BLaER1 treated with 17β-estradiol and CSF1 and Interleukin-3, amounts not matched to agents 10 nM and 100 nM (cell line): ENCODE data around the gene SALL2.
A peak's percentile ranks its signal among the peaks of the same experiment; 100 is the strongest.

ENCODE experiments used
- H3K27ac ChIP-seq, 11 experiments: shearing (Covaris generic); formaldehyde crosslinking; 2 replicates each; pipeline ENCODE4 v1.8.1; 2022
- H3K27me3 ChIP-seq, 11 experiments: shearing (Covaris generic); formaldehyde crosslinking; 2 replicates each; pipeline ENCODE4 v1.8.1; 2022
- H3K36me3 ChIP-seq, 11 experiments: shearing (Covaris generic); formaldehyde crosslinking; 2 replicates each; pipeline ENCODE4 v1.8.1; 2022
- H3K4me1 ChIP-seq, 10 experiments: shearing (Covaris generic); formaldehyde crosslinking; 2 replicates each; pipeline ENCODE4 v1.8.1; 2022
- H3K4me2 ChIP-seq, 11 experiments: shearing (Covaris generic); formaldehyde crosslinking; 2 replicates each; pipeline ENCODE4 v1.8.1; 2022
- H3K4me3 ChIP-seq, 10 experiments: shearing (Covaris generic); formaldehyde crosslinking; 2 replicates each; pipeline ENCODE4 v1.8.1; 2022
- H3K9ac ChIP-seq, 11 experiments: shearing (Covaris generic); formaldehyde crosslinking; 2 replicates each; pipeline ENCODE4 v1.8.1; 2022
- H3K9me3 ChIP-seq, 11 experiments: shearing (Covaris generic); formaldehyde crosslinking; replicated peaks in 1 of 11; 2 replicates each; pipeline ENCODE4 v1.8.1; 2022
- H4K20me1 ChIP-seq, 11 experiments: shearing (Covaris generic); formaldehyde crosslinking; 2 replicates each; pipeline ENCODE4 v1.8.1; 2022
- Cebpa-rat ChIP-seq, 11 experiments: shearing (Covaris generic); IDR thresholded peaks; 2 replicates each; pipeline ENCODE4 v1.8.1; 2022

Gene SALL2

GRCh38 chr14:21543963-21544362 lies 17.8 kb upstream of the SALL2 start:
- Histone ChIP-seq H3K9ac (no peak overlapping the region), H3K9me3 (no peaks in the 10 kb centered on the region), H3K4me1 (no peaks in the 10 kb centered on the region; a peak in 1 of 20 replicates), H4K20me1 (no peaks in the 10 kb centered on the region), H3K27ac (no peak overlapping the region), H3K27me3 (0 out of 22 replicates have a peak, but pooled peaks cover 0 to 3% (median 0%) of the 10 kb centered on the region in 11 experiments), H3K4me3 (no peak overlapping the region), H3K36me3 (no peaks in the 10 kb centered on the region), H3K4me2 (no peak overlapping the region)
- no peak for TF ChIP-seq Cebpa-rat (IDR thresholded peaks at IDR 0.05)

- TF ChIP-seq Cebpa-rat (IDR thresholded peaks at IDR 0.05) = no peak
- H3K27ac ChIP-seq = no peak overlapping the region
- H3K36me3 ChIP-seq = no peaks in the 10 kb centered on the region
- H3K4me3 ChIP-seq = no peak overlapping the region
- H3K4me1 ChIP-seq = no peaks in the 10 kb centered on the region; a peak in 1 of 20 replicates
- no peaks in the 10 kb centered on the region for H4K20me1 ChIP-seq
- no peak overlapping the region for H3K9ac ChIP-seq
- H3K9me3 ChIP-seq = no peaks in the 10 kb centered on the region
- H3K27me3 ChIP-seq = peaks cover 0 to 6% (median under 1%) of the 10 kb centered on the region in 11 experiments; a peak in 2 of 22 replicates
- no peak overlapping the region for H3K4me2 ChIP-seq
Measured at GRCh38 chr14:21543521-21543960, 17.4 kb upstream of the SALL2 start.

- Histone ChIP-seq H3K4me1 (no peaks in the 10 kb centered on the region; a peak in 1 of 20 replicates), H3K9me3 (no peaks in the 10 kb centered on the region), H3K27ac (no peak overlapping the region), H3K36me3 (no peaks in the 10 kb centered on the region), H3K9ac (no peak overlapping the region), H3K4me3 (no peak overlapping the region), H4K20me1 (no peaks in the 10 kb centered on the region), H3K4me2 (no peak overlapping the region), H3K27me3 (peaks cover 9 to 25% (median 19%) of the 10 kb centered on the region in 11 experiments)
- no peak for TF ChIP-seq Cebpa-rat (IDR thresholded peaks at IDR 0.05)
Measured at GRCh38 chr14:21541413-21542074, 15.4 kb upstream of the SALL2 start.

GRCh38 chr14:21539189-21539940 lies 13.2 kb upstream of the SALL2 start:
- Histone ChIP-seq H3K36me3 (no peaks in the 10 kb centered on the region), H4K20me1 (no peaks in the 10 kb centered on the region), H3K27ac (no peak overlapping the region), H3K4me1 (peaks cover 0 to 5% (median 0%) of the 10 kb centered on the region in 10 experiments; a peak in 1 of 20 replicates), H3K9me3 (no peaks in the 10 kb centered on the region), H3K27me3 (peaks cover 20 to 43% (median 34%) of the 10 kb centered on the region in 11 experiments), H3K4me3 (no peak overlapping the region), H3K4me2 (no peak overlapping the region), H3K9ac (no peak overlapping the region)
- TF ChIP-seq Cebpa-rat (IDR thresholded peaks at IDR 0.05) = no peak

GRCh38 chr14:21537090-21537424 lies 10.9 kb upstream of the SALL2 start:
- Histone ChIP-seq H3K4me1 (peaks cover 0 to 5% (median 0%) of the 10 kb centered on the region in 10 experiments; a peak in 1 of 20 replicates), H3K9ac (no peak overlapping the region), H3K9me3 (no peaks in the 10 kb centered on the region), H3K27ac (no peak overlapping the region), H3K36me3 (no peaks in the 10 kb centered on the region), H3K4me3 (no peak overlapping the region), H4K20me1 (no peaks in the 10 kb centered on the region), H3K27me3 (peaks cover 20 to 43% (median 34%) of the 10 kb centered on the region in 11 experiments), H3K4me2 (no peak overlapping the region)
- TF ChIP-seq Cebpa-rat (IDR thresholded peaks at IDR 0.05) = no peak

- no peak for TF ChIP-seq Cebpa-rat (IDR thresholded peaks at IDR 0.05)
- no peak overlapping the region for H3K4me3 ChIP-seq
- H3K27ac ChIP-seq = no peak overlapping the region
- no peaks in the 10 kb centered on the region for H4K20me1 ChIP-seq
- no peak overlapping the region for H3K4me2 ChIP-seq
- peaks cover 20 to 43% (median 34%) of the 10 kb centered on the region in 11 experiments for H3K27me3 ChIP-seq
- H3K9me3 ChIP-seq = no peaks in the 10 kb centered on the region
- no peaks in the 10 kb centered on the region for H3K36me3 ChIP-seq
- peaks cover 0 to 5% (median 0%) of the 10 kb centered on the region in 10 experiments; a peak in 1 of 20 replicates for H3K4me1 ChIP-seq
- no peak overlapping the region for H3K9ac ChIP-seq
Measured at GRCh38 chr14:21536418-21537089, 10.4 kb upstream of the SALL2 start.

GRCh38 chr14:21535545-21536417 lies 9.6 kb upstream of the SALL2 start:
- no peak for TF ChIP-seq Cebpa-rat (IDR thresholded peaks at IDR 0.05)
- Histone ChIP-seq H3K27ac (no peak overlapping the region), H4K20me1 (no peaks in the 10 kb centered on the region), H3K4me3 (no peak overlapping the region), H3K27me3 (peaks cover 20 to 43% (median 34%) of the 10 kb centered on the region in 11 experiments), H3K9me3 (no peaks in the 10 kb centered on the region), H3K36me3 (no peaks in the 10 kb centered on the region), H3K4me2 (no peak overlapping the region), H3K9ac (no peak overlapping the region), H3K4me1 (peaks cover 0 to 5% (median 0%) of the 10 kb centered on the region in 10 experiments; a peak in 1 of 20 replicates)

- H3K4me3 ChIP-seq = no peak overlapping the region
- H3K27me3 ChIP-seq = peaks cover 20 to 43% (median 34%) of the 10 kb centered on the region in 11 experiments
- H3K9me3 ChIP-seq = no peaks in the 10 kb centered on the region
- no peaks in the 10 kb centered on the region for H4K20me1 ChIP-seq
- no peak overlapping the region for H3K27ac ChIP-seq
- H3K4me2 ChIP-seq = peak overlapping the region in 2 of 11 experiments; percentile 16 to 22; a peak in 3 of 22 replicates
- H3K36me3 ChIP-seq = no peaks in the 10 kb centered on the region
- H3K9ac ChIP-seq = no peak overlapping the region
- H3K4me1 ChIP-seq = peaks cover 0 to 5% (median 0%) of the 10 kb centered on the region in 10 experiments; a peak in 1 of 20 replicates
- no peak for TF ChIP-seq Cebpa-rat (IDR thresholded peaks at IDR 0.05)
Measured at GRCh38 chr14:21534576-21534975, 8.4 kb upstream of the SALL2 start.
